Neural crest cell (in vitro differentiated cells): ENCODE data around the gene GPR39. TPM values are rescaled to one million over a fixed set of nuclear protein-coding genes. Genes with fewer than 3 reads are reported as not detected.
"Not testable (repeated sequence)": the region's sequence is repeated elsewhere in the genome, so short reads cannot be mapped to it uniquely, and the experiment has no call there.

Experiments used
- DNase-seq: peaks from one replicate; pipeline ENCODE4 v3.0.0; 2021; ENCODE audit warnings: low read depth, mixed read lengths, low spot score
- H3K27ac Mint-ChIP-seq: one replicate; pipeline ENCODE4 v1.8.0; 2021; ENCODE audit warnings: mild to moderate bottlenecking, mixed read lengths; ENCODE audit not compliant: unreplicated experiment
- H3K27me3 Mint-ChIP-seq: 2 replicates; pipeline ENCODE4 v1.8.0; 2021; ENCODE audit warnings: low read depth, mild to moderate bottlenecking, mixed read lengths
- H3K36me3 Mint-ChIP-seq: 2 replicates; pipeline ENCODE4 v1.8.0; 2021; ENCODE audit warnings: low read depth, mild to moderate bottlenecking, mixed read lengths
- H3K4me1 Mint-ChIP-seq: 2 replicates; pipeline ENCODE4 v1.8.0; 2021; ENCODE audit warnings: mixed read lengths
- H3K4me3 Mint-ChIP-seq: one replicate; pipeline ENCODE4 v1.8.0; 2021; ENCODE audit warnings: mild to moderate bottlenecking, mixed read lengths
- H3K9me3 Mint-ChIP-seq: 2 replicates; pipeline ENCODE4 v1.8.0; 2021; ENCODE audit warnings: mixed read lengths
- CTCF ChIP-seq: fragments of 200-600 bp; sonication (generic); conservative IDR thresholded peaks from 2 replicates; pipeline ENCODE4 v1.5.0; 2021; ENCODE audit warnings: antibody characterized with exemption, mild to moderate bottlenecking
- total RNA-seq: library from RNA; stranded (reverse); gene quantifications from 2 replicates; pipeline ENCODE4 v1.2.1, GENCODE V29; 2021

Gene GPR39
- total RNA-seq, 1 donor from 2014 or later: 0.35 TPM

GRCh38 chr2:132515010-132515409 is 98.4 kb downstream of the GPR39 start:
- Mint-ChIP-seq H3K36me3 (no peaks in the 10 kb centered on the region), H3K4me3 (no peak overlapping the region), H3K27me3 (peaks cover 8% of the 10 kb centered on the region), H3K4me1 (no peaks in the 10 kb centered on the region), H3K9me3 (no peaks in the 10 kb centered on the region), H3K27ac (no peak overlapping the region)
- TF ChIP-seq CTCF: no peak
- DNase-seq: no peak

- Mint-ChIP-seq H3K9me3 (no peaks in the 10 kb centered on the region), H3K4me1 (no peaks in the 10 kb centered on the region), H3K27ac (no peak overlapping the region), H3K36me3 (no peaks in the 10 kb centered on the region), H3K4me3 (no peak overlapping the region), H3K27me3 (peaks cover 5% of the 10 kb centered on the region)
- no peak for DNase-seq
- TF ChIP-seq CTCF: no peak
These were observed 100.8 kb downstream of the GPR39 start for GRCh38 chr2:132517386-132517785.

GRCh38 chr2:132518302-132518701 is 101.7 kb downstream of the GPR39 start:
- no peak for TF ChIP-seq CTCF
- H3K36me3 Mint-ChIP-seq: no peaks in the 10 kb centered on the region
- no peak for DNase-seq

GRCh38 chr2:132519566-132519965 is 103.0 kb downstream of the GPR39 start:
- Mint-ChIP-seq H3K9me3 (no peaks in the 10 kb centered on the region), H3K4me1 (no peaks in the 10 kb centered on the region), H3K27ac (no peak overlapping the region), H3K36me3 (no peaks in the 10 kb centered on the region), H3K27me3 (peaks cover 5% of the 10 kb centered on the region), H3K4me3 (no peak overlapping the region)
- TF ChIP-seq CTCF: no peak
- no peak for DNase-seq

More at GRCh38 chr2:132518302-132518701, 101.7 kb downstream of the GPR39 start:
- H3K4me1 Mint-ChIP-seq: no peaks in the 10 kb centered on the region
- H3K27ac Mint-ChIP-seq: no peak overlapping the region
- no peak overlapping the region for H3K4me3 Mint-ChIP-seq
- H3K9me3 Mint-ChIP-seq: no peaks in the 10 kb centered on the region
- H3K27me3 Mint-ChIP-seq: peaks cover 5% of the 10 kb centered on the region

- Mint-ChIP-seq H3K4me3 (no peak overlapping the region), H3K4me1 (no peaks in the 10 kb centered on the region), H3K27me3 (peaks cover 5% of the 10 kb centered on the region), H3K27ac (no peak overlapping the region), H3K9me3 (no peaks in the 10 kb centered on the region), H3K36me3 (no peaks in the 10 kb centered on the region)
- DNase-seq: no peak
- TF ChIP-seq CTCF: no peak
These were observed 104.7 kb downstream of the GPR39 start for GRCh38 chr2:132521341-132521740.

GRCh38 chr2:132522901-132523300 is 106.3 kb downstream of the GPR39 start:
- Mint-ChIP-seq H3K9me3 (peaks cover 2% of the 10 kb centered on the region), H3K4me3 (no peak overlapping the region), H3K27me3 (peaks cover 3% of the 10 kb centered on the region), H3K36me3 (no peaks in the 10 kb centered on the region), H3K4me1 (no peaks in the 10 kb centered on the region), H3K27ac (no peak overlapping the region)
- no peak for DNase-seq
- no peak for TF ChIP-seq CTCF

- not testable (repeated sequence) for H3K27ac Mint-ChIP-seq, H3K4me3 Mint-ChIP-seq, H3K27me3 Mint-ChIP-seq, H3K4me1 Mint-ChIP-seq, DNase-seq, H3K36me3 Mint-ChIP-seq
- peaks cover 12% of the 10 kb centered on the region for H3K9me3 Mint-ChIP-seq
These were observed 120.5 kb downstream of the GPR39 start for GRCh38 chr2:132537061-132537460.
